Measurements from ENCODE around the gene HOXD9.

Gene HOXD9

DNA sequence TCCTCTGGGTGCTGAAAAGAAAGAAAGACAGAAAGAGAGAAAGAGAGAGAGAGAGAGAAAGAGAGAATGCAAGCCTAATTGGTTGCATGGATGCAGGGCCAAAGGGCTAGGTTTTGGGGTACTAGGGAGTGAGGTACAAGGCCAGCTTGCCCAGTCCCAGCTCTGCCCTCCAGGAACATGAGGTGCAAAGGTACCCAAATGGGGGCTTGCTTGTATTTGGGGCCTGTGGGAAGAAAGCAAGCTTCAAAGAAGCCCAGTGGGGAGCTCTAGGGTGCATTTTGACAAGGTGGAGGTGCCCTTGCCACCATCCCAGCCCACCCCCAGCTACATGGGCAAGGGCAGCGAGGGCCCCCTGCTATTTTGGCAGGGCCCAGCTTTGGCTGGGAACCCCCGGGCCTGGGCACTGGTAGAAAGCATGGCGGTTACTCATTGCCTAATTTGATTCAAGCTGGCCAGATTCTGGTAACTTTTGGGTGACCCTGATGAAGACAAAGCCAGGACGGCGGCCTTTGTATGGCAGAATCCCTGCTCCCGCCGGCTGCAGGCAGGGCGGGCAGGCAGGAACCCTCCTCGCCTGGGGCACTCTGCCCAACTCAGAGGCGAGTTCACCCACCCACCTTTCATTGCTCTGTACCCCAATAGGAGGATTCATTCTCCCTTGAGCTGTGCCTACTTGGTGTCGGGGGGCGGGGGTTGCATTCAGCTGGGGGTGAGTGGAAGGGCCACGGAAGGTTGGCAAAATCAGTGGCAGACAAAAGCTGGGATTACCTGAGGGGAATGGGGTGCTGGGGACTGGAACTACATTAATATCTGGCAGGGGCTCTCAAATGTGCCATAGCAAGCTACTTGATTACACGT, 28.3 kb downstream of the HOXD9 start:
- H3K27ac ChIP-seq, result no peak overlapping the region
- no peaks in the 10 kb centered on the region for H3K36me3 ChIP-seq (ENCODE audit: control insufficient read depth, insufficient read depth, low read length)
- no peaks in the 10 kb centered on the region for H3K9me3 ChIP-seq (ENCODE audit: control insufficient read depth, low read length)
- H3K79me2 ChIP-seq, result no peaks in the 10 kb centered on the region
- H3K9ac ChIP-seq, result no peak overlapping the region
- no peak overlapping the region for H3K4me3 ChIP-seq (ENCODE audit: low read depth, low read length)
- H3K4me1 ChIP-seq, result no peaks in the 10 kb centered on the region
- TF ChIP-seq, protein P1, sequence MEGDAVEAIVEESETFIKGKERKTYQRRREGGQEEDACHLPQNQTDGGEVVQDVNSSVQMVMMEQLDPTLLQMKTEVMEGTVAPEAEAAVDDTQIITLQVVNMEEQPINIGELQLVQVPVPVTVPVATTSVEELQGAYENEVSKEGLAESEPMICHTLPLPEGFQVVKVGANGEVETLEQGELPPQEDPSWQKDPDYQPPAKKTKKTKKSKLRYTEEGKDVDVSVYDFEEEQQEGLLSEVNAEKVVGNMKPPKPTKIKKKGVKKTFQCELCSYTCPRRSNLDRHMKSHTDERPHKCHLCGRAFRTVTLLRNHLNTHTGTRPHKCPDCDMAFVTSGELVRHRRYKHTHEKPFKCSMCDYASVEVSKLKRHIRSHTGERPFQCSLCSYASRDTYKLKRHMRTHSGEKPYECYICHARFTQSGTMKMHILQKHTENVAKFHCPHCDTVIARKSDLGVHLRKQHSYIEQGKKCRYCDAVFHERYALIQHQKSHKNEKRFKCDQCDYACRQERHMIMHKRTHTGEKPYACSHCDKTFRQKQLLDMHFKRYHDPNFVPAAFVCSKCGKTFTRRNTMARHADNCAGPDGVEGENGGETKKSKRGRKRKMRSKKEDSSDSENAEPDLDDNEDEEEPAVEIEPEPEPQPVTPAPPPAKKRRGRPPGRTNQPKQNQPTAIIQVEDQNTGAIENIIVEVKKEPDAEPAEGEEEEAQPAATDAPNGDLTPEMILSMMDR (IDR thresholded peaks at IDR 0.05), result no peak
- no peak overlapping the region for H2AFZ ChIP-seq
- H3K4me2 ChIP-seq (ENCODE audit: low read length), result no peak overlapping the region
- H3K27me3 ChIP-seq (ENCODE audit: control insufficient read depth, insufficient read depth, low read length), result peaks cover 3% of the 10 kb centered on the region

DNA sequence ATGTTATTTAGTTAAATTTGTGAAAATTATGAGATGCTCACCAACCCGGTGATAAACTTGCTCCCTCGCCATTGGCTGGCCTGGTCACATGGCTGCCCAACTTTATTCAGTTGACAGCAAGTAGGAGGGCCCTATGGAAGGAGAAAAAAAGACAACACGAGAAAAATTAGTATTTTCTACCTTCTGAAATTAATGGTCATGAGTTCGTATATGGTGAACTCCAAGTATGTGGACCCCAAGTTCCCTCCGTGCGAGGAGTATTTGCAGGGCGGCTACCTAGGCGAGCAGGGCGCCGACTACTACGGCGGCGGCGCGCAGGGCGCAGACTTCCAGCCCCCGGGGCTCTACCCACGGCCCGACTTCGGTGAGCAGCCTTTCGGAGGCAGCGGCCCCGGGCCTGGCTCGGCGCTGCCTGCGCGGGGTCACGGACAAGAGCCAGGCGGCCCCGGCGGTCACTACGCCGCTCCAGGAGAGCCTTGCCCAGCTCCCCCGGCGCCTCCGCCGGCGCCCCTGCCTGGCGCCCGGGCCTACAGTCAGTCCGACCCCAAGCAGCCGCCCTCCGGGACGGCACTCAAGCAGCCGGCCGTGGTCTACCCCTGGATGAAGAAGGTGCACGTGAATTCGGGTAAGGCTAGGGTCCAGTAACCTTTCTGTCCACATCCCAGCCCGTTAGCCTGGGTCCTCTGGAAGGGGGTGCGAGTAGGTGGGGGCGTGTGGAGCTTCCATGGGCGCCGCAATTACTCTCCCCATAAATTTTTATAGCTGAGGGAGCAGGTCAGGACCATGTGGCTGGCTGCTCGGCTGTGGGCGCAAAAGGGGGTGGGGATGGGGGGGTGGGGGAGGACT, 29.1 kb downstream of the HOXD9 start, which contains the start of gene HOXD4:
TSS of gene HOXD4 (plus strand) at position 109 of the 846 bp plus-strand sequence. CDS start at position 193, 84 bp downstream.
- no peak within 1 kb of the TSS for H3K4me3 ChIP-seq (ENCODE audit: low read depth, low read length)
- peaks cover 6% of the 10 kb centered on the region for H3K27me3 ChIP-seq (ENCODE audit: control insufficient read depth, insufficient read depth, low read length)
- no peaks in the 10 kb centered on the region for H3K9me3 ChIP-seq (ENCODE audit: control insufficient read depth, low read length)

DNA sequence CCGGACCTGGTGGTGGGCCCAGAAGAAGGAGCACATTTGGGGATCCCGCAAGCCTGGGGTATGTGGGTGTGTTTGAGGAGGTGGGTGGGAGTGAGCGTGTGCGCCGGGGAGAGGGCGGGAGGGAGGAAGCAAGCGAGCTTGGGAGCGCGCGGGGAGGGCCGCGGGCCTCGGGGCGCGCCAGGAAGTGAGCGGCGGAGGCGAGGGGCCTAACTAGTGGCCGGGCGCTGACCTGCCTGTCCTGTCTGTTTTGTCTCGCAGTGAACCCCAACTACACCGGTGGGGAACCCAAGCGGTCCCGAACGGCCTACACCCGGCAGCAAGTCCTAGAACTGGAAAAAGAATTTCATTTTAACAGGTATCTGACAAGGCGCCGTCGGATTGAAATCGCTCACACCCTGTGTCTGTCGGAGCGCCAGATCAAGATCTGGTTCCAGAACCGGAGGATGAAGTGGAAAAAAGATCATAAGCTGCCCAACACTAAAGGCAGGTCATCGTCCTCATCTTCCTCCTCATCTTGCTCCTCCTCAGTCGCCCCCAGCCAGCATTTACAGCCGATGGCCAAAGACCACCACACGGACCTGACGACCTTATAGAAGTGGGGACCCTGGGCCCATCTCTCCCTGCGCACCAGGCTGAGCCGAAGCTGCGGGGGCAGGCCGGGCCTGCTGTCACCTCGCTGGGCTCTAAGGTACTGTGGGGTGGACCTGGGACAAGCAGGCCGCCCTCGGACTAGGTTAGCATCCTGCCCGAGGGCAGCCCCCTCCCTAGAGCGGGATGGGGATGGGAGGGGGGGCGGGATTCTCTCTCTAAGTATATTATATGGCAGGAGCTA, 30.0 kb downstream of the HOXD9 start:
- no peaks in the 10 kb centered on the region for H3K36me3 ChIP-seq (ENCODE audit: control insufficient read depth, insufficient read depth, low read length)
- H3K9ac ChIP-seq, result no peak overlapping the region
- H3K27me3 ChIP-seq (ENCODE audit: control insufficient read depth, insufficient read depth, low read length), result peaks cover 14% of the 10 kb centered on the region
- no peak overlapping the region for H3K27ac ChIP-seq
- H3K79me2 ChIP-seq, result no peaks in the 10 kb centered on the region
- H3K4me1 ChIP-seq, result no peaks in the 10 kb centered on the region
- H3K4me3 ChIP-seq (ENCODE audit: low read depth, low read length), result no peak overlapping the region
- TF ChIP-seq, protein P1 (IDR thresholded peaks at IDR 0.05), result no peak
- H3K9me3 ChIP-seq (ENCODE audit: control insufficient read depth, low read length), result no peaks in the 10 kb centered on the region
- no peak overlapping the region for H3K4me2 ChIP-seq (ENCODE audit: low read length)
- H2AFZ ChIP-seq, result no peak overlapping the region

More for the DNA sequence above, 29.1 kb downstream of the HOXD9 start, which contains the start of gene HOXD4:
- H2AFZ ChIP-seq, result no peak within 1 kb of the TSS
- H3K79me2 ChIP-seq, result no peaks in the 10 kb centered on the region
- no peak within 1 kb of the TSS for H3K9ac ChIP-seq
- no peak within 1 kb of the TSS for H3K27ac ChIP-seq
- no peaks in the 10 kb centered on the region for H3K36me3 ChIP-seq (ENCODE audit: control insufficient read depth, insufficient read depth, low read length)
- no peaks in the 10 kb centered on the region for H3K4me1 ChIP-seq
- TF ChIP-seq, protein P1 (IDR thresholded peaks at IDR 0.05), result no peak
- H3K4me2 ChIP-seq (ENCODE audit: low read length), result no peak within 1 kb of the TSS

DNA sequence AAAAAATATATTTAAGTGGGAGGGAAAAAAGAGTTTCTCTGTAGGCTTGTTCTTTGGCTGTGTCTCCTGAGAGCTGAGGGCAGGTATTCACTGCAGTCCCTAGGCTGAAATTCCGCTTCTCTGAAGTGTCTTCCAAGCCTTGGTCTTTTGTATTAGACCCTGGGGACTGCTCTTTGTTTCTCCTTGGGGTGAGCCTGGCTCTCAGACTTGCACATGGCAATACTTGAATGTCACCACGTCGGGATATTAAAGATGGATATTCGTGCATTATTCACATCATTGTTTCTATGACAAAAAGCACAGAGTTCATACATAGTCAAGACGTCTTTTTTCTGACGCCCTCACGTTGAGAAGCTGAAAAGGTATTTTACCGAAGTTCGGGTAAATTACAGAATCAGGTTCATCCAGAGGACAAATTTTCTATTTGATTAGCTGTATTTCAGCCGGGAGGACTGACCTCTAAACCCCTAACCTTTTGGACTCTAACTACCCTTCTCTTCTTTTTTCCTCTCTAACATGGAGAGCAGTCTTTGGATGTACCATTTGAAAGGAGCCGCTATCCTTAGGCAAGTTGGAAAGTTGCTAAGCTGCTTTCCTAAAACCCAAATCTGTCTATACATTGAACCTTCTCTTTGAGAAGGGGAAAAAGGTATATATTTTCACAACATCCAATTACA, 32.2 kb downstream of the HOXD9 start:
- Histone ChIP-seq H3K4me1 (no peaks in the 10 kb centered on the region), H2AFZ (no peak overlapping the region), H3K36me3 (ENCODE audit: control insufficient read depth, insufficient read depth, low read length) (no peaks in the 10 kb centered on the region), H3K79me2 (no peaks in the 10 kb centered on the region), H3K27me3 (ENCODE audit: control insufficient read depth, insufficient read depth, low read length) (peaks cover 20% of the 10 kb centered on the region), H3K27ac (no peak overlapping the region), H3K9me3 (ENCODE audit: control insufficient read depth, low read length) (no peaks in the 10 kb centered on the region), H3K9ac (no peak overlapping the region), H3K4me2 (ENCODE audit: low read length) (no peak overlapping the region), H3K4me3 (ENCODE audit: low read depth, low read length) (no peak overlapping the region)
- TF ChIP-seq, protein P1 (IDR thresholded peaks at IDR 0.05), result no peak
